ENCODE results near the gene AIG1.
"Not testable (repeated sequence)": the region's sequence is repeated elsewhere in the genome, so short reads cannot be mapped to it uniquely, and the experiment has no call there.

AIG1 gene, protein sequence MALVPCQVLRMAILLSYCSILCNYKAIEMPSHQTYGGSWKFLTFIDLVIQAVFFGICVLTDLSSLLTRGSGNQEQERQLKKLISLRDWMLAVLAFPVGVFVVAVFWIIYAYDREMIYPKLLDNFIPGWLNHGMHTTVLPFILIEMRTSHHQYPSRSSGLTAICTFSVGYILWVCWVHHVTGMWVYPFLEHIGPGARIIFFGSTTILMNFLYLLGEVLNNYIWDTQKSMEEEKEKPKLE

GRCh38 chr6:143060806-143061596 lies at the start of gene AIG1:
Gene AIG1, plus strand, starts transcription at chr6:143060889. Its CDS starts 37 bp downstream, at chr6:143060926.
- DNase-seq, result no peak

DNA sequence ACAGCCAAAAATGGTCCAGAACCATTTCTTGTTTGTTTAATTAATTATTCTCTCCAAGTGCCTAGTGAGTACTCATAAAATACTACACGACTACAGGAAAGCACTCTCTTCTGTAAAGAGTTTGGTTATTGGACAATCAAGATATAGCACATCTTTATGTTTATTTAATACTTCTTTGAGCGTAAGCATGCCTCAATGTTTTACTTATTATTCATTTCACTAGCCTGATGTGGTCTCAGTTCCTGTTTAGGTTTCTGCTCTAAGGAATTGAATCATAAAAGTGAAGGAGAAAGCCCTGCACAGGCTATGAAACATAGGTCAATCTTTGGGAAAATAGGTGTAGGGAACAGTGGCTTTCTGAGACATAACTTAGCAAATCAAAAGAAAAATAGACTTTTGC lies 45.9 kb upstream of the AIG1 start:
- DNase-seq, result no peak

DNA sequence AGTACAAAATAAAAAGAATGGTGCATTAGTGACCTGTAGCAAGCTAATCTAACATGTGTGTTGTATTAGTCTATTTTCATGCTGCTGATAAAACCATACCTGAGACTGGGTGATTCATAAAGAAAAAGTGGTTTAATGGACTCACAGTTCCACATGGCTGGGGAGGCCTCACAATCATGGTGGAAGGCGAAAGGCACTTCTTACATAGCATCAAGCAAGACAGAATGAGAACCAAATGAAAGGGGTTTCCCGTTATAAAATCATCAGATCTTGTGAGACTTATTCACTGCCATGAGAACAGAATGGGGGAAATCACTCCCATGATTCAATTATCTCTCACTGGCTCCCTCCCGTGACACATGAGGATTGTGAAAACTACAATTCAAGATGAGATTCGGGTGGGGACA lies 45.4 kb upstream of the AIG1 start:
- no peak for DNase-seq

- no peak for DNase-seq
Measured at GRCh38 chr6:143018955-143019354, 41.7 kb upstream of the AIG1 start.

DNA sequence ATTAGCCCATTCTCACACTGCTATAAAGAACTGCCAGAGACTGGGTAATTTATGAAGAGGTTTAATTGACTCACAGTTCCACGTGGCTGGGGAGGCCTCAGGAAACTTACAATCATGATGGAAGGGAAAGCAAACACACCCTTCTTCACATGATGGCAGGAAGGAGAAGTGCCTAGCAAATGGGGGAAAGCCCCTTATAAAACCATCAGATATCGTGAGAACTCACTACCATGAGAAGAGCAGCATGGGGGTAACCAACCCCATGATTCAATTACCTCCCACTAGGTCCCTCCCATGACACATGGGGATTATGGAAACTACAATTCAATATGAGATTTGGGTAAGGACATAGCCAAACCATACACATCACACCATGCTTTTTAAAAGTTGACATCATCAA lies 39.8 kb upstream of the AIG1 start:
- not testable (repeated sequence) for DNase-seq

GRCh38 chr6:143021543-143021942 lies 39.1 kb upstream of the AIG1 start:
- DNase-seq, result no peak

DNA sequence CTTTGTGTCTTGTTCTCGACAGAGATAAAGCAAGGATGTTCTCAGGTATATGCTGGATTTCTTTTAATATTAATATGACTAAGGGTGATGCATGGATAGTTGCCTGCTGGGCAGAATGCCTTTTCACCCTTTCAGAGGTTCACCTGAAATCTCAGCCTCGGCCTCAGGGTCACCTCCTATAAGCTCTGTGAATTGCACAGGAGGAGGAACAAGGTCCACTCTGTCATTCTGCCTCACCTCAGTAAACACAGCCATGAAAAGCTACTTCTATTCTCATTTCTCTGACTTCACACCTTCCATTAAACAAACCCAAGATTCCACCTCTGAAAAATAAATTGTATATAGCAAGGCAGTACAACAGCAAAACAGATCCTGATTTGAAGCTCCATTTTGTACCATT lies 38.1 kb upstream of the AIG1 start:
- DNase-seq, result no peak

- DNase-seq, result no peak
Measured at GRCh38 chr6:143023695-143024094, 37.0 kb upstream of the AIG1 start.

DNA sequence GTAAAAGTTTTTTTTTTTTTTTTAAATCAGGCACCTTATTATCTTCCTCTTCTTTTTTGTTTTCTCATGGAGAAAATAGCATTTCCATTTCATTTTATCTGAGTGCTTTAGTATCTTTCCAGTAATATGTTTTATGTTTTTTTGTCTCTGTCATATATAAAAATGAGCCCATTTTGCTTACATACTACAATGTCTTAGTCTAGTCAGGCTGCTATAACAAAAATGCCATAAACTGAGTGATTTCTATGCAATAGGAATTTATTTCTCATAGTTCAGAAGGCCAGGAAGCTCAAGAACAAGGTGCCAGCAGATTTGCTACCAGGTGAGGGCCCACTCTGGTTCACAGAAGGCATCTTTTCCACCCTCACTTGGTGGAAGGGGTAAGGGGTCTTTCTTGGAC lies 35.7 kb upstream of the AIG1 start:
- no peak for DNase-seq

- peak; percentile 28 for DNase-seq
Measured at GRCh38 chr6:143026696-143027449, 33.8 kb upstream of the AIG1 start.

- DNase-seq, result no peak
Measured at GRCh38 chr6:143034689-143035334, 25.9 kb upstream of the AIG1 start.

GRCh38 chr6:143037470-143037869 lies 23.2 kb upstream of the AIG1 start:
- DNase-seq, result no peak

DNA sequence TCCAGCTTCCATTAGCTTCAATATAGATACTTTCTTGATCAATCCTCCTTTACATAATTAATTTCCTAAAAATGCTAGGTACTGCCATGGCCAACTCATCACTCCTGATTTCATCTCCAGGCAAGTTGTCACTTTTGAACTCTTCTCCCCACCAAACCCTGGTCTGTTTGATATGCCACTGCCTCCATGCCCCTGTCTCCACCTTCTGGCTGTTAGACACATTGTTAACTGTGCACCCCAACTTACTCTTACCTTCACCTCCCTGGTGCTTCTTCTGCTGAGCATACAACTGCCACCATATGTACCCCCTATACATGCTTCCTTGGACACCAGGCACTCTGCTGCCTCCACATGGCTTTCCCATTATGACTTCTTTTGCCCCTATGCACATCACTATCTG lies 21.9 kb upstream of the AIG1 start:
- no peak for DNase-seq

- DNase-seq, result no peak
Measured at GRCh38 chr6:143039548-143039947, 21.1 kb upstream of the AIG1 start.

- no peak for DNase-seq
Measured at GRCh38 chr6:143040018-143040417, 20.7 kb upstream of the AIG1 start.

GRCh38 chr6:143044345-143044744 lies 16.3 kb upstream of the AIG1 start:
- not testable (repeated sequence) for DNase-seq

DNA sequence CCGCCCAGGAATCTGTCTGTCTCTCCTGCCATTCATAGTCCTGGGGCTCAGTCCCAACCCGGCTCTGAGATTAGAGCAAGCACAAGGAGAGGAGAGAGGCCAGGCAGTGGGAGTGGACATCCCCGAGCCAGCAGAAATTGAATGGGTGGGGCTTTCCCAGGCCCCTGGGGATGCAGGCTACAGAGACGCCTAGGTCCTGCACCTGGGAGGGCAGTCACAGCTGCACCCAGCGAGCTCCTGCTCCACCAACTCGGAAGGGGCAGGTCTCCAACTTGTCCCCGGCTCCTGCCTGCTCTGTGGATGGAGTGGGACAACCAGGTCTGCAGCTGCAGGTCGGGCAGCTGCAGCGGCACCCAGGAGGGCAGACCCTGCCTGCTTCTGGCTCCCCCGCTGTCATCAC lies 11.1 kb upstream of the AIG1 start:
- no peak for DNase-seq

DNA sequence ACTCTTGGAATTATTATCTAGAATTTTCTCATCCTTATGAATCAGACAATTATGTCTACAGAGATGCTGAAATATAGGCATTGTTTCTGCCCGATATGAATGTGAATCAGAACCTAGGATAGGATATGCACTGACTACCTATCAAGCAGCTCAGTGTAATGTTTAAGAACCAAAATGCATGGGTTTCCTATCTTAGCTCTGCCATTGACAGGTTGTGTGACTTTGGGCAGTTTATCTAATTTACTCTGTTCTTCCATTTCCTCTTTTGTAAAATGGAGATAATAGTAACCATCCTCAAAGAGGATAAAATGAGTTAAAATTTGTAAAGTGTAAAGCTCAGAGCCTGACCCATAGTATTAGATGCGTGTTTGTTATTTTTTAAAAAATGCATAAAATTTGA lies 10.2 kb upstream of the AIG1 start:
- no peak for DNase-seq

GRCh38 chr6:143052282-143052681 lies 8.4 kb upstream of the AIG1 start:
- DNase-seq, result no peak

DNA sequence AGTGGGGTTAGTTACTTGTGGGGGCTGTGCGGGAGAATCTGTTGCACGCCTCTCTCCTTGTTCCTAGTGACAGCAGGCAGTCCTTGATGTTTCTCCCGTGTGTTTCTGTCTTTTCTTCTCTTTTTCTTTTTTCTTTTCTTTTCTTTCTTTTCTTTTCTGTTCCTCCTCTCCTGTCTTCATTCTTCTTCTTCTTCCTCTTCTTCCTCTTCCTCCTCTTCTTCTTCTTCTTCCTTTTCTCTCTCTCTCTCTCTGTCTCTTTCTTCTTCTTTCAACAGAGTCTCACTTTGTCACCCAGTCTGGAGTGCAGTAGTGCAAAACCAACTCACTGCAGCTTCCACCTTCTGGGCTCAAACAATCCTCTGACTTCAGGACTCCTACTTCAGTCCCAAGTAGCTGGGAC lies 6.8 kb upstream of the AIG1 start:
- no peak for DNase-seq

DNA sequence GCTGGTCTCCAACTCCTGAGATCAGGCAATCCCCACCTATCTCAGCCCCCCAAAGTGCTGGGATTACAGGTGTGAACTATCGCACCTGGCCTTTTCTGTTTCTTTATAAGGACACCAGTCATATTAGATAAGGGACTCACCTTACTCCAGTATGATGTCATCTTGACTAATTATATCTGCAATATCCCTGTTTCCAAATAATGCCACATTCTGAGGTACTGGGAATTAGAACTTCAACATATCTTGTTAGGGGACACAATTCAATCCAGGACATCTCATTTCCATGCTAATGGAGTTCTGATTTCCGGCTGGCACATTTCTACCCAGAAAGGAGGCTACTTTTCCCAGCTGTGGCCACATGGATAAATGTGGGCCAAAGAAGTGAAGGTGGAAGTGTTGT lies 6.4 kb upstream of the AIG1 start:
- no peak for DNase-seq

GRCh38 chr6:143055213-143055612 lies 5.5 kb upstream of the AIG1 start:
- DNase-seq, result no peak

DNA sequence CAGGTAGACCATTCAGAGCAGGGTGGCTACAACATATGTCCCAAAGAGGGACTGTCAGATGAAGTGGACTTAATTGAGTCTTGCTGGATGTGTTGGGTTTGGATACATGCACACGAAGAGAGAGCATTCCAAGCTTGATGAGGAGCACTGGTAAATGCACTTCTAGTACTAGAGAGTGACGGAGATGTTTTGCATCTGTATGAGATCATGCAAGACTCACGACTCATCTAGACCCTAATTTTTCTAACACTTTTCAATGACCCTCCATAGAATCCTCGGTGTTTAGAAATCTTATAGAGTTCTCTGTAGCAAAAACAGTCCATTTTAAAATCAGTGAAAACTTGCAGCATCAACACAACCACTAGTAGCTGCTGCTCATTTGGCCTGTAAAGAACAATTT lies 4.8 kb upstream of the AIG1 start:
- no peak for DNase-seq

All from fibroblast of skin of right biceps (primary cell).